Cardiac muscle cell (in vitro differentiated cells and primary cell): Measurements from ENCODE around the gene ATP23. TPM values are rescaled to one million over a fixed set of nuclear protein-coding genes. Genes with fewer than 3 reads are reported as not detected.

ENCODE experiments used
- polyA plus RNA-seq: library from polyadenylated mRNA; unstranded; fragments of >200 nt; fragmentation: Nextera tagmentation; extraction: Ambion mirVana; gene quantifications from 2 replicates; pipeline ENCODE4 v1.2.1, GENCODE V29; 2016
- total RNA-seq: library from RNA; depleted of rRNA; stranded (reverse); fragments of >200 nt; gene quantifications from 2 replicates; pipeline ENCODE4 v1.2.3, GENCODE V29; 2016

ATP23 gene
- total and polyA plus RNA-seq, 2 experiments from 2014 or later: 9.2 to 11.4 TPM

Other genes with a start within 250 kb of the ATP23 start
- 182 and 202 TPM in 2 replicates for gene OS9, start 247.4 kb upstream of the ATP23 start, total RNA-seq
- gene OS9, start 247.4 kb upstream of the ATP23 start, polyA plus RNA-seq: 122 and 134 TPM in 2 replicates
- gene AGAP2, start 202.8 kb upstream of the ATP23 start, total RNA-seq: 0.33 and 0.49 TPM in 2 replicates
- 0.05 and 0.10 TPM in 2 replicates for gene AGAP2, start 202.8 kb upstream of the ATP23 start, polyA plus RNA-seq
- 41.7 and 65.9 TPM in 2 replicates for gene TSPAN31, start 196.5 kb upstream of the ATP23 start, total RNA-seq
- 66.3 and 73.4 TPM in 2 replicates for gene TSPAN31, start 196.5 kb upstream of the ATP23 start, polyA plus RNA-seq
- gene CDK4, start 189.3 kb upstream of the ATP23 start, total RNA-seq: 75.8 and 137 TPM in 2 replicates
- gene CDK4, start 189.3 kb upstream of the ATP23 start, polyA plus RNA-seq: 160 and 172 TPM in 2 replicates
- 21.9 and 23.3 TPM in 2 replicates for gene MARCHF9, start 186.5 kb upstream of the ATP23 start, total RNA-seq
- 9.0 and 11.7 TPM in 2 replicates for gene MARCHF9, start 186.5 kb upstream of the ATP23 start, polyA plus RNA-seq
- gene CYP27B1, start 174.5 kb upstream of the ATP23 start, total RNA-seq: 0.07 and 1.3 TPM in 2 replicates
- 0.33 TPM in 1 of 2 replicates, not detected in the other for gene CYP27B1, start 174.5 kb upstream of the ATP23 start, polyA plus RNA-seq
- 8.1 and 11.9 TPM in 2 replicates for gene METTL1, start 169.5 kb upstream of the ATP23 start, total RNA-seq
- 20.0 and 21.6 TPM in 2 replicates for gene METTL1, start 169.5 kb upstream of the ATP23 start, polyA plus RNA-seq
- gene EEF1AKMT3, start 169.0 kb upstream of the ATP23 start, total RNA-seq: 2.2 and 4.8 TPM in 2 replicates
- gene EEF1AKMT3, start 169.0 kb upstream of the ATP23 start, polyA plus RNA-seq: 3.7 and 3.9 TPM in 2 replicates
- gene TSFM, start 158.8 kb upstream of the ATP23 start, total RNA-seq: 22.6 and 34.4 TPM in 2 replicates
- 59.6 and 66.7 TPM in 2 replicates for gene TSFM, start 158.8 kb upstream of the ATP23 start, polyA plus RNA-seq
- gene AVIL, start 122.8 kb upstream of the ATP23 start, total RNA-seq: 1.6 TPM in 2 replicates
- 1.7 and 2.9 TPM in 2 replicates for gene AVIL, start 122.8 kb upstream of the ATP23 start, polyA plus RNA-seq
- gene CTDSP2, start 94.8 kb upstream of the ATP23 start, total RNA-seq: 103 and 105 TPM in 2 replicates
- 82.9 and 108 TPM in 2 replicates for gene CTDSP2, start 94.8 kb upstream of the ATP23 start, polyA plus RNA-seq